Ammon's horn (tissue), 1 donor: ENCODE results near the gene RNF151.

Experiments
- DNase-seq: peaks from one replicate; pipeline ENCODE4 v3.0.0-alpha.2; 2016; ENCODE audit warnings: low spot score

RNF151 gene

GRCh38 chr16:1992704-1993317 lies 26.2 kb downstream of the RNF151 start:
- no peak for DNase-seq

- DNase-seq, result no peak
Observed at GRCh38 chr16:1993731-1994131, 27.1 kb downstream of the RNF151 start.

GRCh38 chr16:1997494-1998359 lies 31.1 kb downstream of the RNF151 start:
- DNase-seq, result no peak

- DNase-seq, result no peak
Observed at GRCh38 chr16:1998360-1998835, 31.7 kb downstream of the RNF151 start.

GRCh38 chr16:1998852-1999801 lies 32.5 kb downstream of the RNF151 start:
- DNase-seq, result no peak

- no peak for DNase-seq
Observed at GRCh38 chr16:1999866-2000514, 33.3 kb downstream of the RNF151 start.

GRCh38 chr16:2001035-2001434 lies 34.4 kb downstream of the RNF151 start:
- DNase-seq, result no peak

GRCh38 chr16:2001456-2002355 lies 35.0 kb downstream of the RNF151 start:
- no peak for DNase-seq

GRCh38 chr16:2002406-2003230 lies 36.0 kb downstream of the RNF151 start:
- no peak for DNase-seq

GRCh38 chr16:2003231-2003826 lies 36.7 kb downstream of the RNF151 start:
- no peak for DNase-seq

- peak; percentile 73 for DNase-seq
Observed at GRCh38 chr16:2003827-2004641, 37.4 kb downstream of the RNF151 start.

- no peak for DNase-seq
Observed at GRCh38 chr16:2004795-2005517, 38.3 kb downstream of the RNF151 start.

GRCh38 chr16:2005646-2006045 lies 39.0 kb downstream of the RNF151 start:
- DNase-seq, result no peak

- DNase-seq, result no peak
Observed at GRCh38 chr16:2006317-2006716, 39.7 kb downstream of the RNF151 start.

GRCh38 chr16:2007081-2007836 lies 40.6 kb downstream of the RNF151 start:
- DNase-seq, result no peak

GRCh38 chr16:2008009-2008526 lies 41.4 kb downstream of the RNF151 start:
- no peak for DNase-seq
